AG08395 (cell line): ENCODE results near the gene FAR2.
"Not testable (repeated sequence)": the region's sequence is repeated elsewhere in the genome, so short reads cannot be mapped to it uniquely, and the experiment has no call there.

ENCODE experiments used
- DNase-seq: peaks from one replicate; pipeline ENCODE4 v3.0.0; 2012; ENCODE audit warnings: mixed read lengths, low spot score

The FAR2 gene

GRCh38 chr12:29281371-29282005, 132.4 kb downstream of the FAR2 start:
- DNase-seq, result no peak

GRCh38 chr12:29282031-29282816, 133.1 kb downstream of the FAR2 start:
- no peak for DNase-seq

GRCh38 chr12:29283969-29284700, 135.1 kb downstream of the FAR2 start:
- no peak for DNase-seq

- peak; percentile 47 for DNase-seq
Measured at GRCh38 chr12:29286081-29286790, 137.2 kb downstream of the FAR2 start.

GRCh38 chr12:29287622-29288021, 138.5 kb downstream of the FAR2 start:
- no peak for DNase-seq

GRCh38 chr12:29288031-29288430, 139.0 kb downstream of the FAR2 start:
- DNase-seq, result no peak

GRCh38 chr12:29290475-29290874, 141.4 kb downstream of the FAR2 start:
- not testable (repeated sequence) for DNase-seq

GRCh38 chr12:29291226-29291625, 142.1 kb downstream of the FAR2 start:
- no peak for DNase-seq

GRCh38 chr12:29299633-29300032, 150.6 kb downstream of the FAR2 start:
- no peak for DNase-seq

GRCh38 chr12:29301114-29301513, 152.0 kb downstream of the FAR2 start:
- no peak for DNase-seq

GRCh38 chr12:29304388-29304787, 155.3 kb downstream of the FAR2 start:
- DNase-seq, result no peak

- no peak for DNase-seq
Measured at GRCh38 chr12:29306266-29306665, 157.2 kb downstream of the FAR2 start.

- DNase-seq, result no peak
Measured at GRCh38 chr12:29306682-29307081, 157.6 kb downstream of the FAR2 start.

GRCh38 chr12:29309320-29309902, 160.3 kb downstream of the FAR2 start:
- peak; percentile 18 for DNase-seq

GRCh38 chr12:29310899-29311298, 161.8 kb downstream of the FAR2 start:
- DNase-seq, result no peak

GRCh38 chr12:29314416-29314815, 165.3 kb downstream of the FAR2 start:
- DNase-seq, result no peak

GRCh38 chr12:29316752-29317151, 167.7 kb downstream of the FAR2 start:
- peak; percentile 5 for DNase-seq

GRCh38 chr12:29317556-29318363, 168.7 kb downstream of the FAR2 start:
- peak; percentile 49 for DNase-seq

GRCh38 chr12:29320295-29321085, 171.4 kb downstream of the FAR2 start:
- DNase-seq, result peak; percentile 72

GRCh38 chr12:29322157-29322556, 173.1 kb downstream of the FAR2 start:
- DNase-seq, result no peak
